Measurements from ENCODE around the gene SLC39A12.

The SLC39A12 gene

GRCh38 chr10:17913604-17914003 lies 38.1 kb upstream of the SLC39A12 start:
- Histone ChIP-seq H3F3A (ENCODE audit: insufficient read depth) (no peaks in the 10 kb centered on the region), H3K4me2 (ENCODE audit: low read depth, low read length, poor library complexity, severe bottlenecking) (no peak overlapping the region), H3K9me3 (ENCODE audit: insufficient read depth, low read length) (no peaks in the 10 kb centered on the region), H2AFZ (ENCODE audit: low read depth, low read length, severe bottlenecking) (no peak overlapping the region), H4K20me1 (ENCODE audit: low read depth, low read length) (no peaks in the 10 kb centered on the region), H3K27ac (ENCODE audit: low read depth, low read length) (no peak overlapping the region), H3K36me3 (ENCODE audit: low read length) (no peaks in the 10 kb centered on the region), H3K27me3 (ENCODE audit: low read length) (no peaks in the 10 kb centered on the region), H3K9me2 (replicated peaks; ENCODE audit: insufficient read depth, low read length) (no peaks in the 10 kb centered on the region), H3K4me3 (ENCODE audit: insufficient read depth, low read length, poor library complexity, severe bottlenecking) (no peak overlapping the region), H3K79me2 (ENCODE audit: insufficient read depth, low read length) (no peaks in the 10 kb centered on the region), H3K9ac (ENCODE audit: low read length) (no peak overlapping the region)
- TF ChIP-seq CTCF (IDR thresholded peaks at IDR 0.05; ENCODE audit: insufficient read depth, low read length, poor library complexity, severe bottlenecking) (no peak), EZH2phosphoT487 (conservative IDR thresholded peaks at IDR 0.05; ENCODE audit: low read length) (no peak)

GRCh38 chr10:17914169-17915045 lies 37.3 kb upstream of the SLC39A12 start:
- no peaks in the 10 kb centered on the region for H3K9me3 ChIP-seq (ENCODE audit: insufficient read depth, low read length)
- no peak overlapping the region for H3K27ac ChIP-seq (ENCODE audit: low read depth, low read length)
- H3K79me2 ChIP-seq (ENCODE audit: insufficient read depth, low read length), result no peaks in the 10 kb centered on the region
- no peak overlapping the region for H3K4me2 ChIP-seq (ENCODE audit: low read depth, low read length, poor library complexity, severe bottlenecking)
- TF ChIP-seq CTCF (IDR thresholded peaks at IDR 0.05; ENCODE audit: insufficient read depth, low read length, poor library complexity, severe bottlenecking) (no peak), EZH2phosphoT487 (conservative IDR thresholded peaks at IDR 0.05; ENCODE audit: low read length) (no peak)
- H4K20me1 ChIP-seq (ENCODE audit: low read depth, low read length), result no peaks in the 10 kb centered on the region
- no peak overlapping the region for H2AFZ ChIP-seq (ENCODE audit: low read depth, low read length, severe bottlenecking)
- no peaks in the 10 kb centered on the region for H3K36me3 ChIP-seq (ENCODE audit: low read length)
- no peak overlapping the region for H3K9ac ChIP-seq (ENCODE audit: low read length)
- H3F3A ChIP-seq (ENCODE audit: insufficient read depth), result no peaks in the 10 kb centered on the region
- no peaks in the 10 kb centered on the region for H3K9me2 ChIP-seq (replicated peaks; ENCODE audit: insufficient read depth, low read length)
- H3K4me3 ChIP-seq (ENCODE audit: insufficient read depth, low read length, poor library complexity, severe bottlenecking), result no peak overlapping the region
- H3K27me3 ChIP-seq (ENCODE audit: low read length), result no peaks in the 10 kb centered on the region

DNA sequence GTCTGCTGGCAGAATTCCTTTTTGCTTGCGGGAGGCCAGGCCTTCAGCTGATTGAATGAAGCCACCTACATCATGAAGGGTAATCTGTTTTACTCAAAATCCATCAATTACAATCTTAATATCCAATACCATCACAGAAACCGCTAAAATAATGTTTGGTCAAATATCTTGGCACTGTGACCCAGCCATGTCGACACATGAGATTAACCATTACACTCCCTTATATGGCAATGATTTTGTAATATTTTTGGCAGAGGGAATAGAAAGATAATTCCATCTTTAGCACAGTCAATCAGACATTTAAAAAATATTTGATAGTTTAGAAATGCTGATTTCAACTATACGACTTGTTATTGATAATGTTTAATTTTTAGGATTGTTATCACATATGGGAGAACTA lies 36.5 kb upstream of the SLC39A12 start:
- no peaks in the 10 kb centered on the region for H3K27me3 ChIP-seq (ENCODE audit: low read length)
- no peak overlapping the region for H2AFZ ChIP-seq (ENCODE audit: low read depth, low read length, severe bottlenecking)
- H3F3A ChIP-seq (ENCODE audit: insufficient read depth), result no peaks in the 10 kb centered on the region
- H3K36me3 ChIP-seq (ENCODE audit: low read length), result no peaks in the 10 kb centered on the region
- no peaks in the 10 kb centered on the region for H3K9me3 ChIP-seq (ENCODE audit: insufficient read depth, low read length)
- TF ChIP-seq EZH2phosphoT487 (conservative IDR thresholded peaks at IDR 0.05; ENCODE audit: low read length) (no peak), CTCF (IDR thresholded peaks at IDR 0.05; ENCODE audit: insufficient read depth, low read length, poor library complexity, severe bottlenecking) (no peak)
- H3K4me2 ChIP-seq (ENCODE audit: low read depth, low read length, poor library complexity, severe bottlenecking), result no peak overlapping the region
- no peak overlapping the region for H3K9ac ChIP-seq (ENCODE audit: low read length)
- H3K9me2 ChIP-seq (replicated peaks; ENCODE audit: insufficient read depth, low read length), result no peaks in the 10 kb centered on the region
- no peak overlapping the region for H3K4me3 ChIP-seq (ENCODE audit: insufficient read depth, low read length, poor library complexity, severe bottlenecking)
- H3K79me2 ChIP-seq (ENCODE audit: insufficient read depth, low read length), result no peaks in the 10 kb centered on the region
- no peak overlapping the region for H3K27ac ChIP-seq (ENCODE audit: low read depth, low read length)
- H4K20me1 ChIP-seq (ENCODE audit: low read depth, low read length), result no peaks in the 10 kb centered on the region

Data from SU-DHL-6 (cell line).